GM23338 (cell line): Measurements from ENCODE around the gene PF4V1. TPM values are rescaled to one million over a fixed set of nuclear protein-coding genes. Genes with fewer than 3 reads are reported as not detected.

Experiments used
- ATAC-seq: fragments of 200-7000 bp; cut with Tn5 transposase; 3 replicates; pipeline ENCODE4 v1.9.1; 2020
- DNase-seq: peaks from one replicate; pipeline ENCODE4 v3.0.0-alpha.2; 2015; ENCODE audit warnings: low spot score
- H2AFZ ChIP-seq: fragments of 200-600 bp; sonication (generic); 2 replicates; pipeline ENCODE4 v1.8.0; 2016; ENCODE audit warnings: antibody characterized with exemption, mild to moderate bottlenecking, moderate library complexity
- H3F3A ChIP-seq: fragments of 200-600 bp; sonication (generic); replicated peaks from 2 replicates; pipeline ENCODE4 v1.8.0; 2017; ENCODE audit warnings: antibody characterized with exemption, mixed run types, low read depth
- H3K27ac ChIP-seq: fragments of 200-600 bp; sonication (generic); 2 replicates; pipeline ENCODE4 v1.6.1; 2016; ENCODE audit warnings: low read depth
- H3K27me3 ChIP-seq: fragments of 200-600 bp; sonication (generic); 2 replicates; pipeline ENCODE4 v1.8.0; 2016; ENCODE audit warnings: mild to moderate bottlenecking, mixed run types, moderate library complexity; ENCODE audit not compliant: insufficient read depth
- H3K36me3 ChIP-seq: fragments of 200-600 bp; sonication (generic); 2 replicates; pipeline ENCODE4 v1.8.0; 2016; ENCODE audit warnings: mild to moderate bottlenecking; ENCODE audit not compliant: insufficient read depth
- H3K4me1 ChIP-seq: fragments of 200-600 bp; sonication (generic); 2 replicates; pipeline ENCODE4 v1.8.0; 2016; ENCODE audit warnings: mild to moderate bottlenecking, moderate library complexity; ENCODE audit not compliant: insufficient read depth
- H3K4me2 ChIP-seq: fragments of 200-600 bp; sonication (generic); 2 replicates; pipeline ENCODE4 v1.7.1; 2017; ENCODE audit warnings: mixed run types
- H3K4me3 ChIP-seq: fragments of 200-600 bp; sonication (generic); 2 replicates; pipeline ENCODE4 v1.6.1; 2016; ENCODE audit warnings: mixed run types
- H3K79me2 ChIP-seq: fragments of 200-600 bp; sonication (generic); replicated peaks from 2 replicates; pipeline ENCODE4 v1.8.0; 2017; ENCODE audit warnings: mild to moderate bottlenecking; ENCODE audit not compliant: insufficient read depth
- H3K9me2 ChIP-seq: fragments of 200-600 bp; sonication (generic); 2 replicates; pipeline ENCODE4 v1.8.0; 2017; ENCODE audit not compliant: insufficient read depth
- H4K20me1 ChIP-seq: fragments of 200-600 bp; sonication (generic); replicated peaks from 2 replicates; pipeline ENCODE4 v1.8.0; 2017; ENCODE audit warnings: mild to moderate bottlenecking; ENCODE audit not compliant: insufficient read depth
- H3K27ac Mint-ChIP-seq: 2 replicates; pipeline ENCODE4 v1.8.0; 2020; ENCODE audit warnings: inconsistent platforms, mild to moderate bottlenecking, moderate library complexity, mixed read lengths
- H3K27me3 Mint-ChIP-seq: 3 replicates; pipeline ENCODE4 v1.8.0; 2022; ENCODE audit warnings: low read depth, mild to moderate bottlenecking, moderate library complexity, mixed read lengths, inconsistent platforms; ENCODE audit not compliant: insufficient read depth, poor library complexity
- H3K36me3 Mint-ChIP-seq: 3 replicates; pipeline ENCODE4 v1.8.0; 2021; ENCODE audit warnings: low read depth, mild to moderate bottlenecking, inconsistent platforms, moderate library complexity, mixed read lengths
- H3K4me1 Mint-ChIP-seq: 3 replicates; pipeline ENCODE4 v1.8.0; 2020; ENCODE audit warnings: mild to moderate bottlenecking, inconsistent platforms, mixed read lengths
- H3K4me3 Mint-ChIP-seq: 3 replicates; pipeline ENCODE4 v1.8.0; 2021; ENCODE audit warnings: moderate library complexity, mild to moderate bottlenecking, inconsistent platforms, mixed read lengths
- H3K9me3 Mint-ChIP-seq: 3 replicates; pipeline ENCODE4 v1.8.0; 2020; ENCODE audit warnings: moderate library complexity, mild to moderate bottlenecking, inconsistent platforms, mixed read lengths
- CREB1 ChIP-seq: fragments of 250-450 bp; sonication (Bioruptor Pico); IDR thresholded peaks from 2 replicates; pipeline ENCODE4 v1.5.0; 2020; ENCODE audit warnings: low read depth, mild to moderate bottlenecking, moderate library complexity
- CTCF ChIP-seq, 2 experiments: fragments of 200-600 bp in 1 of 2; sonication (generic) in 1 of 2; conservative IDR thresholded peaks; 2 replicates each; pipeline versions ENCODE4 v1.5.1 to v1.6.1; 2016 to 2017; ENCODE audit warnings: antibody characterized with exemption in 2 of 2, low read depth in 2 of 2, mild to moderate bottlenecking in 2 of 2, moderate library complexity in 1 of 2
- EZH2 ChIP-seq: fragments of 200-600 bp; sonication (generic); IDR thresholded peaks from one replicate; pipeline ENCODE4 v1.8.0; 2017; ENCODE audit warnings: antibody characterized with exemption, mild to moderate bottlenecking, low read depth; ENCODE audit not compliant: unreplicated experiment
- EZH2phosphoT487 ChIP-seq: fragments of 200-600 bp; sonication (generic); IDR thresholded peaks from one replicate; pipeline ENCODE4 v1.8.1; 2018; ENCODE audit warnings: antibody characterized with exemption; ENCODE audit not compliant: unreplicated experiment
- JUNB ChIP-seq: IDR thresholded peaks from one replicate; pipeline ENCODE4 v1.6.1; 2016; ENCODE audit warnings: antibody characterized with exemption; ENCODE audit not compliant: unreplicated experiment
- NANOG ChIP-seq: IDR thresholded peaks from 2 replicates; pipeline ENCODE4 v1.6.1; 2016; ENCODE audit warnings: antibody characterized with exemption, borderline replicate concordance
- POLR2AphosphoS5 ChIP-seq: IDR thresholded peaks from 2 replicates; pipeline ENCODE4 v1.6.1; 2016; ENCODE audit warnings: antibody characterized with exemption, low read depth
- STAT1 ChIP-seq: IDR thresholded peaks from one replicate; pipeline ENCODE4 v1.6.1; 2016; ENCODE audit warnings: antibody characterized with exemption; ENCODE audit not compliant: unreplicated experiment
- ZNF114 ChIP-seq: fragments of 250-450 bp; sonication (Bioruptor Pico); IDR thresholded peaks from 2 replicates; pipeline ENCODE4 v1.5.0; 2020; ENCODE audit warnings: mild to moderate bottlenecking, moderate library complexity
- ZNF331 ChIP-seq: fragments of 250-450 bp; sonication (Bioruptor Pico); IDR thresholded peaks from 2 replicates; pipeline ENCODE4 v1.5.0; 2020; ENCODE audit warnings: low read depth, mild to moderate bottlenecking, moderate library complexity
- ZNF462 ChIP-seq: fragments of 250-450 bp; sonication (Bioruptor Pico); IDR thresholded peaks from 2 replicates; pipeline ENCODE4 v1.5.0; 2020; ENCODE audit warnings: mild to moderate bottlenecking, moderate library complexity
- polyA plus RNA-seq: library from polyadenylated mRNA; unstranded; fragments of >200 nt; fragmentation: Nextera tagmentation; extraction: Ambion mirVana; gene quantifications from 2 replicates; pipeline ENCODE4 v1.2.1, GENCODE V29; 2016
- total RNA-seq: library from RNA; depleted of rRNA; stranded (reverse); fragments of >200 nt; shearing (Covaris generic); gene quantifications from 2 replicates; pipeline ENCODE4 v1.2.3, GENCODE V29; 2014
- TF ChIP-seq, protein P1 (sequence below): IDR thresholded peaks from one replicate; pipeline ENCODE4 v1.6.1; 2018; ENCODE audit warnings: antibody characterized with exemption; ENCODE audit not compliant: unreplicated experiment
- TF ChIP-seq, protein P2 (sequence below): IDR thresholded peaks from 2 replicates; pipeline ENCODE4 v1.6.1; 2016; ENCODE audit warnings: antibody characterized with exemption

Gene PF4V1
- total and polyA plus RNA-seq, 2 experiments from 2014 or later, result 0.66 TPM; not detected in 1

DNA sequence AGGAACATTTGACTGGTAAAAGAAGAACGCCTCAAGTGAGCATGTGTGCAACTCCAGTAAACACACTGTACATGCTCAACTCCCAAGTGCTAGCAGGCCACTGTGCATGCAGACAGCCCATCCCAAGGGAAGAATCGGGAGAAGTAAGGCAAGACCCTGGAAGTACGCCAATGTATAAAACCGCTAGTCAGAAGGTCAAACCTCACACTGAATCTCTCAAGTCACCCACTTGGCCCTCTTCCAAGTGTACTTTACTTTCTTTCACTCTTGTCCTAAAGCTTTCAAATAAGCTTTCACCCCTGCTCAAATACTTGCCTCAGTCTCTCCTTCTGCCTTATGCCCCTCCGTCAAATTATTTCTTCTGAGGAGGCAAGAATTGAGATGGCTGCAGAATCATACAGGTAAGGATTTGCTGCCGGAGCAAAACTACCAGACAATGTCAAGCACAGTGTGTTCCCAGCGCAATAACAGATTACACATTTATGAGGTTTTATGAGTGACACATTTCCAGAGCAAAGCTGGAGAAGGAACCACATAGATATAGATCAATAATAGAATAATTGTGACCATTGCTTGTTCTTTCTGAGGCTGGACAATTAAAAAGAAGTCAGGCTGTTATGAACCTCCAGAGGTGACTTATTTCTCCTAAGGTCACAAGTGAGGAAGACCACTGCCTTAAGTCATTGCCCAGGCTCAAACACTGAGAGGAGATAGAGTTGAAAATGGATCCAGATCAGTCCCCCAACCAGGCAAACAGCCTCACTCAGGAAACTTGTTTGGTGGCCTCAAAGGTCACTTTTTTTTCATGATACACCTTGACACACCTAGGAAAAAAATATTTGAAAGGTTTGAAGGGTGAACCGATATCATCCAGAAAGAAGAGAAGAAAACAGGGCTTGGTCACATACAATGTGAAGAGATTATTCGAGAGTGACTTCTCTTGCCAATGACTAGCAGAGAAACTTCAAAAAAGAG, 42.4 kb downstream of the PF4V1 start:
- Mint-ChIP-seq H3K36me3 (no peaks in the 10 kb centered on the region), H3K27me3 (no peaks in the 10 kb centered on the region)

More for the DNA sequence above, 42.4 kb downstream of the PF4V1 start:
- H3K27ac Mint-ChIP-seq, result no peak overlapping the region
- H3K27ac ChIP-seq, result no peak overlapping the region
- peaks cover 3% of the 10 kb centered on the region; the same call in 1 of the 3 replicates for H3K4me1 Mint-ChIP-seq
- H3F3A ChIP-seq, result no peaks in the 10 kb centered on the region
- H3K79me2 ChIP-seq, result no peaks in the 10 kb centered on the region
- no peak overlapping the region; the same call in 1 of the 2 replicates for H2AFZ ChIP-seq
- TF ChIP-seq CREB1 (CRISPR knock-in tag), result no peak
- TF ChIP-seq, protein P1, sequence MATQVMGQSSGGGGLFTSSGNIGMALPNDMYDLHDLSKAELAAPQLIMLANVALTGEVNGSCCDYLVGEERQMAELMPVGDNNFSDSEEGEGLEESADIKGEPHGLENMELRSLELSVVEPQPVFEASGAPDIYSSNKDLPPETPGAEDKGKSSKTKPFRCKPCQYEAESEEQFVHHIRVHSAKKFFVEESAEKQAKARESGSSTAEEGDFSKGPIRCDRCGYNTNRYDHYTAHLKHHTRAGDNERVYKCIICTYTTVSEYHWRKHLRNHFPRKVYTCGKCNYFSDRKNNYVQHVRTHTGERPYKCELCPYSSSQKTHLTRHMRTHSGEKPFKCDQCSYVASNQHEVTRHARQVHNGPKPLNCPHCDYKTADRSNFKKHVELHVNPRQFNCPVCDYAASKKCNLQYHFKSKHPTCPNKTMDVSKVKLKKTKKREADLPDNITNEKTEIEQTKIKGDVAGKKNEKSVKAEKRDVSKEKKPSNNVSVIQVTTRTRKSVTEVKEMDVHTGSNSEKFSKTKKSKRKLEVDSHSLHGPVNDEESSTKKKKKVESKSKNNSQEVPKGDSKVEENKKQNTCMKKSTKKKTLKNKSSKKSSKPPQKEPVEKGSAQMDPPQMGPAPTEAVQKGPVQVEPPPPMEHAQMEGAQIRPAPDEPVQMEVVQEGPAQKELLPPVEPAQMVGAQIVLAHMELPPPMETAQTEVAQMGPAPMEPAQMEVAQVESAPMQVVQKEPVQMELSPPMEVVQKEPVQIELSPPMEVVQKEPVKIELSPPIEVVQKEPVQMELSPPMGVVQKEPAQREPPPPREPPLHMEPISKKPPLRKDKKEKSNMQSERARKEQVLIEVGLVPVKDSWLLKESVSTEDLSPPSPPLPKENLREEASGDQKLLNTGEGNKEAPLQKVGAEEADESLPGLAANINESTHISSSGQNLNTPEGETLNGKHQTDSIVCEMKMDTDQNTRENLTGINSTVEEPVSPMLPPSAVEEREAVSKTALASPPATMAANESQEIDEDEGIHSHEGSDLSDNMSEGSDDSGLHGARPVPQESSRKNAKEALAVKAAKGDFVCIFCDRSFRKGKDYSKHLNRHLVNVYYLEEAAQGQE, result no peak
- TF ChIP-seq NANOG, result no peak
- no peak for TF ChIP-seq STAT1
- TF ChIP-seq POLR2AphosphoS5, result no peak
- no peak for TF ChIP-seq ZNF114 (CRISPR knock-in tag)
- no peak for TF ChIP-seq JUNB
- no peak for TF ChIP-seq ZNF462 (CRISPR knock-in tag)
- TF ChIP-seq CTCF (conservative IDR thresholded peaks at IDR 0.05; ENCODE audit: low read depth in 2 of 2), result no peak
- TF ChIP-seq, protein P2, sequence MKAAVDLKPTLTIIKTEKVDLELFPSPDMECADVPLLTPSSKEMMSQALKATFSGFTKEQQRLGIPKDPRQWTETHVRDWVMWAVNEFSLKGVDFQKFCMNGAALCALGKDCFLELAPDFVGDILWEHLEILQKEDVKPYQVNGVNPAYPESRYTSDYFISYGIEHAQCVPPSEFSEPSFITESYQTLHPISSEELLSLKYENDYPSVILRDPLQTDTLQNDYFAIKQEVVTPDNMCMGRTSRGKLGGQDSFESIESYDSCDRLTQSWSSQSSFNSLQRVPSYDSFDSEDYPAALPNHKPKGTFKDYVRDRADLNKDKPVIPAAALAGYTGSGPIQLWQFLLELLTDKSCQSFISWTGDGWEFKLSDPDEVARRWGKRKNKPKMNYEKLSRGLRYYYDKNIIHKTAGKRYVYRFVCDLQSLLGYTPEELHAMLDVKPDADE, result no peak
- no peak for TF ChIP-seq ZNF331 (CRISPR knock-in tag)
- TF ChIP-seq EZH2, result no peak
- TF ChIP-seq EZH2phosphoT487, result no peak
- H3K27me3 ChIP-seq, result no peaks in the 10 kb centered on the region
- no peak overlapping the region for H3K4me3 Mint-ChIP-seq
- DNase-seq (no peak), ATAC-seq (no peak)
- H4K20me1 ChIP-seq, result no peaks in the 10 kb centered on the region
- H3K4me2 ChIP-seq, result no peak overlapping the region
- H3K4me3 ChIP-seq, result no peak overlapping the region
- H3K36me3 ChIP-seq, result no peaks in the 10 kb centered on the region
- no peaks in the 10 kb centered on the region for H3K9me3 Mint-ChIP-seq
- H3K9me2 ChIP-seq, result no peaks in the 10 kb centered on the region
- no peaks in the 10 kb centered on the region for H3K4me1 ChIP-seq
